B cell (primary cell): ENCODE measurements around the gene COL25A1. TPM values are rescaled to one million over a fixed set of nuclear protein-coding genes. Genes with fewer than 3 reads are reported as not detected.

ENCODE experiments used
- ATAC-seq: fragments of 200-7000 bp; cut with Tn5 transposase; one replicate; pipeline ENCODE4 v1.10.0; 2021; ENCODE audit warnings: low read depth, mild to moderate bottlenecking, moderate number of reproducible peaks, moderate library complexity
- CTCF ChIA-PET: fragments of 350-600 bp; sonication (Branson Sonifier 250); formaldehyde crosslinking; loops from one replicate; lab custom pipeline; 2021; ENCODE audit warnings: antibody characterized with exemption, inconsistent platforms; lab: Charles Lee
- POLR2A ChIA-PET: fragments of 350-600 bp; sonication (Branson Sonifier 250); formaldehyde crosslinking; loops from one replicate; lab custom pipeline; 2021; ENCODE audit warnings: antibody characterized with exemption; lab: Charles Lee
- DNase-seq: peaks from one replicate; pipeline ENCODE4 v3.0.0; 2013
- H2AFZ ChIP-seq: 2 replicates; pipeline ENCODE4 v1.6.1; 2012; ENCODE audit warnings: mild to moderate bottlenecking, low read depth, low read length; ENCODE audit not compliant: insufficient read depth, poor library complexity, severe bottlenecking
- H3K27ac ChIP-seq, 2 donors: 1 replicate in 1 of 2; 2 replicates in 1 of 2; pipeline ENCODE4 v1.5.1; 2012 to 2013; ENCODE audit warnings: low read length in 2 of 2, mild to moderate bottlenecking in 2 of 2, moderate library complexity in 1 of 2
- H3K27me3 ChIP-seq, 4 experiments: fragments of 200-600 bp in 1 of 4; sonication (generic) in 1 of 4; replicated peaks in 1 of 4; 1 replicate in 2 of 4; 2 replicates in 2 of 4; pipeline versions ENCODE4 v1.6.1 to v1.7.0; 2013 to 2016; ENCODE audit warnings: low read length in 3 of 4, mild to moderate bottlenecking in 2 of 4, mixed read lengths in 1 of 4, moderate library complexity in 1 of 4; ENCODE audit not compliant: insufficient read depth in 4 of 4, control insufficient read depth in 3 of 4; ENCODE audit errors: control extremely low read depth in 1 of 4
- H3K36me3 ChIP-seq, 2 experiments: replicated peaks in 1 of 2; 1 replicate in 1 of 2; 2 replicates in 1 of 2; pipeline versions ENCODE4 v1.6.1 to v1.7.1; 2013; ENCODE audit warnings: low read length in 1 of 2; ENCODE audit not compliant: insufficient read depth in 2 of 2, control insufficient read depth in 1 of 2; ENCODE audit errors: control extremely low read depth in 1 of 2, extremely low read depth in 1 of 2
- H3K4me1 ChIP-seq, 2 donors: fragments of 200-600 bp in 1 of 2; sonication (generic) in 1 of 2; 1 replicate in 1 of 2; 2 replicates in 1 of 2; pipeline versions ENCODE4 v1.5.1 to v1.6.1; 2013 to 2017; ENCODE audit warnings: low read length in 2 of 2; ENCODE audit not compliant: control insufficient read depth in 2 of 2, insufficient read depth in 2 of 2
- H3K4me2 ChIP-seq: replicated peaks from 2 replicates; pipeline ENCODE3; 2012; ENCODE audit warnings: mild to moderate bottlenecking, low read depth, low read length; ENCODE audit not compliant: poor library complexity, severe bottlenecking
- H3K4me3 ChIP-seq, 5 experiments: fragments of 200-600 bp in 1 of 5; sonication (generic) in 1 of 5; 1 replicate in 3 of 5; 2 replicates in 2 of 5; pipeline versions ENCODE4 v1.5.1 to v1.7.0; 2011 to 2016; ENCODE audit warnings: low read length in 4 of 5, mild to moderate bottlenecking in 4 of 5, low read depth in 2 of 5, control low read depth in 1 of 5, moderate library complexity in 1 of 5; ENCODE audit not compliant: insufficient read depth in 1 of 5; ENCODE audit errors: control extremely low read depth in 1 of 5, extremely low read depth in 1 of 5
- H3K79me2 ChIP-seq: fragments of 200-600 bp; sonication (generic); one replicate; pipeline ENCODE4 v1.6.0; 2016; ENCODE audit warnings: low read length; ENCODE audit not compliant: control insufficient read depth, insufficient read depth
- H3K9ac ChIP-seq: fragments of 200-600 bp; sonication (generic); 2 replicates; pipeline ENCODE4 v1.6.1; 2017; ENCODE audit warnings: mild to moderate bottlenecking, low read length, moderate library complexity
- H3K9me3 ChIP-seq, 3 donors: one replicate each; pipeline versions ENCODE4 v1.6.1 to v1.7.1; 2013; ENCODE audit warnings: low read length in 2 of 3; ENCODE audit not compliant: control insufficient read depth in 2 of 3, insufficient read depth in 1 of 3; ENCODE audit errors: control extremely low read depth in 1 of 3
- H4K20me1 ChIP-seq: 2 replicates; pipeline ENCODE4 v1.6.0; 2012; ENCODE audit warnings: mild to moderate bottlenecking, low read length; ENCODE audit not compliant: insufficient read depth, control insufficient read depth, poor library complexity, severe bottlenecking
- H3K27ac Mint-ChIP-seq: one replicate; pipeline ENCODE4 v1.8.0; 2021; ENCODE audit warnings: mixed read lengths
- H3K27me3 Mint-ChIP-seq: one replicate; pipeline ENCODE4 v1.8.0; 2021; ENCODE audit warnings: mixed read lengths
- H3K4me1 Mint-ChIP-seq: one replicate; pipeline ENCODE4 v1.8.0; 2021; ENCODE audit warnings: mixed read lengths
- H3K4me3 Mint-ChIP-seq: one replicate; pipeline ENCODE4 v1.8.0; 2021; ENCODE audit warnings: mixed read lengths
- H3K9me3 Mint-ChIP-seq: one replicate; pipeline ENCODE4 v1.8.0; 2022; ENCODE audit warnings: mixed read lengths; ENCODE audit not compliant: insufficient read depth
- EZH2 ChIP-seq: IDR thresholded peaks from 2 replicates; pipeline ENCODE4 v1.6.1; 2012; ENCODE audit warnings: borderline replicate concordance, low read depth, mild to moderate bottlenecking, moderate library complexity, low read length; ENCODE audit not compliant: insufficient read depth, poor library complexity, severe bottlenecking
- WGBS: methylation state at CpG from one replicate; pipeline ENCODE4 v1.1.5; 2013; ENCODE audit warnings: missing lambda C conversion rate; ENCODE audit not compliant: insufficient coverage; 5-methylcytosine and 5-hydroxymethylcytosine counted together
- intact Hi-C: fragments of 100-400 bp; cut with micrococcal nuclease; formaldehyde crosslinking; loops from one replicate; pipeline ENCODE4 v1.10.0; 2022
- polyA plus RNA-seq: library from polyadenylated mRNA; depleted of rRNA; stranded (reverse); fragments of >200 nt; gene quantifications from 2 replicates; pipeline ENCODE4 v1.2.3, GENCODE V29; 2012
- total RNA-seq, 2 donors: library from RNA; stranded (reverse); fragments of 120-200 nt in 1 of 2; gene quantifications; 1 replicate in 1 of 2; 2 replicates in 1 of 2; pipeline versions ENCODE4 v1.2.3 to v1.2.4, GENCODE V29; 2013 to 2022
- TF ChIP-seq, protein P1 (sequence below): fragments of 200-600 bp; IDR thresholded peaks from one replicate; pipeline ENCODE4 v1.8.0; 2022; ENCODE audit warnings: antibody characterized with exemption, mild to moderate bottlenecking

Gene COL25A1
- total and polyA plus RNA-seq, 2 donors (not counting 1 experiment from before 2014, with no cell fraction given) = not detected

DNA sequence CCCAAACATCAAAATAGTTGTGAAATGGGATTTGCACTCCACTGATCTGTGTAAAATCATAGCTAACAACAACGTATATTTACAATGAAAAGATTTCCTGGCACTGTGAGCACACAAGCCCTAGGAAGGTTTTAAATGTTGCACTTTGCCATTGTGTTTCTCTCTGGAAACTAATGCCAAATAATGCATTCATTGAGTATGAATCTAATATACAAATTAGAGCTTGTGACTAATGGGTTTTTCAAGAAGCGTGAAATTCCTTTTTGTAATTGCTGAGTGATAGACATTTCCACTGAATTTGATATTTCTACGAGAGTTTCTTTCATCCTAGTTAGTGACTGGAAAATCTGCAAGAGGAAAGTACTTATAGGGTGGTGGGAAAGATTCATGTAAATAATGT is 135.9 kb downstream of the COL25A1 start:
- ATAC-seq (no peak), DNase-seq (no peak)
- Histone ChIP-seq H3K9ac (no peak overlapping the region), H3K79me2 (no peaks in the 10 kb centered on the region), H3K9me3 (no peaks in the 10 kb centered on the region), H3K4me3 (no peak overlapping the region), H2AFZ (no peak overlapping the region), H4K20me1 (no peaks in the 10 kb centered on the region), H3K27me3 (no peaks in the 10 kb centered on the region), H3K4me1 (no peaks in the 10 kb centered on the region), H3K36me3 (no peaks in the 10 kb centered on the region), H3K4me2 (no peak overlapping the region), H3K27ac (no peak overlapping the region)
- intact Hi-C loops = no loop called here
- no CpG with 5 or more reads among the region's 3 CpGs for WGBS
- H3K27ac Mint-ChIP-seq = no peak overlapping the region
- no peaks in the 10 kb centered on the region for H3K4me1 Mint-ChIP-seq
- ChIA-PET CTCF (no interaction called here), POLR2A (no interaction called here)
- no peaks in the 10 kb centered on the region for H3K9me3 Mint-ChIP-seq
- no peak overlapping the region for H3K4me3 Mint-ChIP-seq
- H3K27me3 Mint-ChIP-seq = no peaks in the 10 kb centered on the region
- TF ChIP-seq, protein P1, sequence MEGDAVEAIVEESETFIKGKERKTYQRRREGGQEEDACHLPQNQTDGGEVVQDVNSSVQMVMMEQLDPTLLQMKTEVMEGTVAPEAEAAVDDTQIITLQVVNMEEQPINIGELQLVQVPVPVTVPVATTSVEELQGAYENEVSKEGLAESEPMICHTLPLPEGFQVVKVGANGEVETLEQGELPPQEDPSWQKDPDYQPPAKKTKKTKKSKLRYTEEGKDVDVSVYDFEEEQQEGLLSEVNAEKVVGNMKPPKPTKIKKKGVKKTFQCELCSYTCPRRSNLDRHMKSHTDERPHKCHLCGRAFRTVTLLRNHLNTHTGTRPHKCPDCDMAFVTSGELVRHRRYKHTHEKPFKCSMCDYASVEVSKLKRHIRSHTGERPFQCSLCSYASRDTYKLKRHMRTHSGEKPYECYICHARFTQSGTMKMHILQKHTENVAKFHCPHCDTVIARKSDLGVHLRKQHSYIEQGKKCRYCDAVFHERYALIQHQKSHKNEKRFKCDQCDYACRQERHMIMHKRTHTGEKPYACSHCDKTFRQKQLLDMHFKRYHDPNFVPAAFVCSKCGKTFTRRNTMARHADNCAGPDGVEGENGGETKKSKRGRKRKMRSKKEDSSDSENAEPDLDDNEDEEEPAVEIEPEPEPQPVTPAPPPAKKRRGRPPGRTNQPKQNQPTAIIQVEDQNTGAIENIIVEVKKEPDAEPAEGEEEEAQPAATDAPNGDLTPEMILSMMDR = no peak
- TF ChIP-seq EZH2 = no peak

DNA sequence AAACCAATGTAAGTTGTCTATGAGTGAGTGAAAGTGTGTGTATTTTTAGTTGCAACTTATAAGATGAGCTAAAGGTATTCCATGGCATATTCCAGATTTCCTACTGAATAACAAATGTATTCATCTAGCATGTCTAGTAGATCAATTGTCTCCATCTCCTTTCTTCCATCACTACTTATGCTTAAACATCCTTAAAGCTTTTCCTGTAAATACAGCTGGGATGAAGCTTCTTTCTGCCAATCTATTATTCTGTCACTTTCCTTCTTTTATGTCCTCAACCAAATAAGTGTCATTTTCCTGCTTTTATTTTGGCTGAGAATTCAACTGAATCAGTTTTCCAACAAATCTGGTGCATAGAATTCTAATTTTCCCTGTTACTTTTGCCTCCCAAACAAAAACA is 136.3 kb downstream of the COL25A1 start:
- no peak overlapping the region for H3K4me3 Mint-ChIP-seq
- no peak overlapping the region for H2AFZ ChIP-seq
- DNase-seq = no peak
- no peak overlapping the region for H3K27ac Mint-ChIP-seq
- no peak overlapping the region for H3K4me2 ChIP-seq
- no peaks in the 10 kb centered on the region for H3K79me2 ChIP-seq
- H3K4me1 ChIP-seq = no peaks in the 10 kb centered on the region
- ATAC-seq = no peak
- H3K27ac ChIP-seq = no peak overlapping the region
- TF ChIP-seq EZH2 = no peak
- H3K27me3 ChIP-seq = no peaks in the 10 kb centered on the region
- ChIA-PET POLR2A (no interaction called here), CTCF (no interaction called here)
- H3K36me3 ChIP-seq = no peaks in the 10 kb centered on the region
- no peaks in the 10 kb centered on the region for H3K27me3 Mint-ChIP-seq
- no peaks in the 10 kb centered on the region for H3K9me3 Mint-ChIP-seq
- intact Hi-C loops = no loop called here
- H3K4me1 Mint-ChIP-seq = no peaks in the 10 kb centered on the region
- H4K20me1 ChIP-seq = no peaks in the 10 kb centered on the region
- H3K4me3 ChIP-seq = no peak overlapping the region
- H3K9ac ChIP-seq = no peak overlapping the region
- H3K9me3 ChIP-seq = no peaks in the 10 kb centered on the region
